ENCODE measurements around the gene ARHGAP23. TPM values are rescaled to one million over a fixed set of nuclear protein-coding genes. Genes with fewer than 3 reads are reported as not detected.

The ARHGAP23 gene
- total RNA-seq, 1 experiment from 2014 or later, result 19.0 TPM

GRCh38 chr17:38417210-38417951 is 10.9 kb upstream of the ARHGAP23 start:
- no peak for TF ChIP-seq EZH2 (IDR thresholded peaks at IDR 0.05; ENCODE audit: borderline replicate concordance, low read depth, low read length, poor library complexity, severe bottlenecking)
- TF ChIP-seq, protein P1, sequence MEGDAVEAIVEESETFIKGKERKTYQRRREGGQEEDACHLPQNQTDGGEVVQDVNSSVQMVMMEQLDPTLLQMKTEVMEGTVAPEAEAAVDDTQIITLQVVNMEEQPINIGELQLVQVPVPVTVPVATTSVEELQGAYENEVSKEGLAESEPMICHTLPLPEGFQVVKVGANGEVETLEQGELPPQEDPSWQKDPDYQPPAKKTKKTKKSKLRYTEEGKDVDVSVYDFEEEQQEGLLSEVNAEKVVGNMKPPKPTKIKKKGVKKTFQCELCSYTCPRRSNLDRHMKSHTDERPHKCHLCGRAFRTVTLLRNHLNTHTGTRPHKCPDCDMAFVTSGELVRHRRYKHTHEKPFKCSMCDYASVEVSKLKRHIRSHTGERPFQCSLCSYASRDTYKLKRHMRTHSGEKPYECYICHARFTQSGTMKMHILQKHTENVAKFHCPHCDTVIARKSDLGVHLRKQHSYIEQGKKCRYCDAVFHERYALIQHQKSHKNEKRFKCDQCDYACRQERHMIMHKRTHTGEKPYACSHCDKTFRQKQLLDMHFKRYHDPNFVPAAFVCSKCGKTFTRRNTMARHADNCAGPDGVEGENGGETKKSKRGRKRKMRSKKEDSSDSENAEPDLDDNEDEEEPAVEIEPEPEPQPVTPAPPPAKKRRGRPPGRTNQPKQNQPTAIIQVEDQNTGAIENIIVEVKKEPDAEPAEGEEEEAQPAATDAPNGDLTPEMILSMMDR (conservative IDR thresholded peaks at IDR 0.05; ENCODE audit: low read depth, low read length), result no peak
- no peak for DNase-seq (ENCODE audit: low spot score)
- no peaks in the 10 kb centered on the region for H3K36me3 ChIP-seq (ENCODE audit: insufficient read depth, low read length, poor library complexity, severe bottlenecking)
- CTCF ChIA-PET, result interaction anchor here (0.5 kb wide), 1 partner anchor 23 kb away, joined by 4 read pairs; no protein-coding TSS in a partner anchor
- intact Hi-C loops (cut with micrococcal nuclease; ENCODE audit: unreplicated experiment), result no loop called here
- POLR2A ChIA-PET (ENCODE audit: low non-redundant PET), result no interaction called here
- H3K4me3 ChIP-seq (ENCODE audit: low read depth, low read length, poor library complexity, severe bottlenecking), result no peak overlapping the region
- no TSS peak for BruUV-seq (replicated peaks)
- no peaks in the 10 kb centered on the region for H3K9me3 ChIP-seq (ENCODE audit: low read depth, low read length, poor library complexity, severe bottlenecking)
- peaks cover 19% of the 10 kb centered on the region for H3K4me1 ChIP-seq (ENCODE audit: insufficient read depth, low read length, poor library complexity, severe bottlenecking)
- no peaks in the 10 kb centered on the region for H3K27me3 ChIP-seq (replicated peaks; ENCODE audit: insufficient read depth, low read depth, low read length, poor library complexity)
- H3K27ac ChIP-seq (ENCODE audit: low read depth, low read length, poor library complexity, severe bottlenecking), result no peak overlapping the region

DNA sequence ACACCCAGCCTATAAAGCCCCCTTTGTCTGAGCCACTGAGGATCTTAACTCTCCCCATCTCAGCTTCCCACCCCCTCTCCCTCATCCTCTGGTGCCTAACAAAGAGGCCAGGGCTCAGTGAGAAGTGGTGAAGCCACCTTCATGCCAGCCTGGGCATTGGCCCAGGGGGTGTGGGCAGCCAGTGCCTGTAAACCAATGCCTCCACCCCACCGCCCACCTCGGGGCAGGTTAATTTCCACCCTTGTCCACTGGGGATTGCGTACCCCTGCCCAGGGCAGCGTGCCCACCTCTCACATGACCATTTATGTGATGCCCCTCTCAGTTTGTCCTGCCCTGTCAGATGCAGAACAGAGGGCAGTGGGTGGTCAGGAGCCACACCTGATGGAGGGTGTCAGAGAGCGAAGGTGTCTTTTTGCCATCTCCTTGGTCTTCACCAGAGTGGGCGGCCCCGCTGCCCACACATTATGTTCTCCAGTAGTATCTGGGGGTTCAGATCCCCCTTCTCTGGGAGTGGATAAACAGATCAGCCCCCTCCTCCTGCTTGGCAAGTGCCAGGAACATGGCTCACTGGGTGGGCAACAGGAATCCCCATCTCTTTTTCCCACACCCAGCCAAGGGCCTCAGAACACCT is 10.1 kb upstream of the ARHGAP23 start:
- intact Hi-C loops (cut with micrococcal nuclease; ENCODE audit: unreplicated experiment), result no loop called here

GRCh38 chr17:38418693-38419507 is 9.4 kb upstream of the ARHGAP23 start:
- CTCF ChIA-PET, result no interaction called here
- Histone ChIP-seq H3K9me3 (ENCODE audit: low read depth, low read length, poor library complexity, severe bottlenecking) (no peaks in the 10 kb centered on the region), H3K27ac (ENCODE audit: low read depth, low read length, poor library complexity, severe bottlenecking) (no peak overlapping the region), H3K4me1 (ENCODE audit: insufficient read depth, low read length, poor library complexity, severe bottlenecking) (peaks cover 19% of the 10 kb centered on the region), H3K27me3 (replicated peaks; ENCODE audit: insufficient read depth, low read depth, low read length, poor library complexity) (no peaks in the 10 kb centered on the region), H3K4me3 (ENCODE audit: low read depth, low read length, poor library complexity, severe bottlenecking) (peak overlapping the region; percentile 34), H3K36me3 (ENCODE audit: insufficient read depth, low read length, poor library complexity, severe bottlenecking) (no peaks in the 10 kb centered on the region)
- intact Hi-C loops (cut with micrococcal nuclease; ENCODE audit: unreplicated experiment), result no loop called here
- DNase-seq (ENCODE audit: low spot score), result no peak
- POLR2A ChIA-PET (ENCODE audit: low non-redundant PET), result no interaction called here
- no TSS peak for BruUV-seq (replicated peaks)
- TF ChIP-seq EZH2 (IDR thresholded peaks at IDR 0.05; ENCODE audit: borderline replicate concordance, low read depth, low read length, poor library complexity, severe bottlenecking), result no peak
- TF ChIP-seq, protein P1 (conservative IDR thresholded peaks at IDR 0.05; ENCODE audit: low read depth, low read length), result no peak

More for the DNA sequence above, 10.1 kb upstream of the ARHGAP23 start:
- no TSS peak for BruUV-seq (replicated peaks)
- POLR2A ChIA-PET (ENCODE audit: low non-redundant PET), result no interaction called here
- TF ChIP-seq, protein P1 (conservative IDR thresholded peaks at IDR 0.05; ENCODE audit: low read depth, low read length), result no peak
- Histone ChIP-seq H3K36me3 (ENCODE audit: insufficient read depth, low read length, poor library complexity, severe bottlenecking) (no peaks in the 10 kb centered on the region), H3K27ac (ENCODE audit: low read depth, low read length, poor library complexity, severe bottlenecking) (no peak overlapping the region), H3K4me1 (ENCODE audit: insufficient read depth, low read length, poor library complexity, severe bottlenecking) (peaks cover 19% of the 10 kb centered on the region), H3K9me3 (ENCODE audit: low read depth, low read length, poor library complexity, severe bottlenecking) (no peaks in the 10 kb centered on the region), H3K27me3 (replicated peaks; ENCODE audit: insufficient read depth, low read depth, low read length, poor library complexity) (no peaks in the 10 kb centered on the region), H3K4me3 (ENCODE audit: low read depth, low read length, poor library complexity, severe bottlenecking) (no peak overlapping the region)
- no peak for DNase-seq (ENCODE audit: low spot score)
- CTCF ChIA-PET, result no interaction called here

All from A673 (cell line).